GM21390 (cell line): ENCODE results near the gene SYT17.

Experiments used
- ATAC-seq: cut with Tn5 transposase; IDR thresholded peaks from one replicate; pipeline ENCODE4 v1.9.1; 2021; ENCODE audit not compliant: unreplicated experiment

Gene SYT17

DNA sequence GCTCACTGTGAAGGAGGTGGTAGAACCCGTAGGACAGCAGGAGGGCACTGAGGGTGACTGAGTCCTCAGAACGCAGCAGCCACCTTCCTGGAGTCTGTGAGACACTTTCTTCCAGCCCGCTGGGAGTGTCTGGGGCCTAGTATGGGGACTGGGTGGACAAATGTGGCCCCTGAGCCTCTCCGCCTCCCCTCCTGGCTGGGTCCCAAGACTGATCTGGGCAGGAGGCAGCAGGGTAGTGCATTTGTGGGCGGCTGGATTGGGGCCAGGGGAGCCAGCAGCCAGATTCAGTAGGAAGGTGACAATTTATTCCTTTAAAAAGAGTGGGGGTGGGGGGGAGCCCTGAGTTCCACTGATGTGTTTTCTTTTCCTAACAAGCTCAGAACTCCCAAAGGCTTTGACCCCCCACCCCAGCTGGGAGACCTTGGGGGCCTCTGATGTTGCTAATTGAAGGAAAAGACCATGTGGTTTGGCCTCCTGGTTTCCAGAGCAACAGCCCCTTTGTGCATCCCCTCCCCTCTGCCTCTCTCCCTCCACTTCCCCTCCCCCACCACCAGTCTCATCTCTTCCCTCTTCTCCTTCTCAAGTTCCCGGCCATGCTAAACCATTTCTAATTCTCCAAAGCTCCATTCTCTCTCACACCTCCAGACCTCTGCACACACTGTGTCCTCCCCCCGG is 121.9 kb downstream of the SYT17 start:
- no peak for ATAC-seq

DNA sequence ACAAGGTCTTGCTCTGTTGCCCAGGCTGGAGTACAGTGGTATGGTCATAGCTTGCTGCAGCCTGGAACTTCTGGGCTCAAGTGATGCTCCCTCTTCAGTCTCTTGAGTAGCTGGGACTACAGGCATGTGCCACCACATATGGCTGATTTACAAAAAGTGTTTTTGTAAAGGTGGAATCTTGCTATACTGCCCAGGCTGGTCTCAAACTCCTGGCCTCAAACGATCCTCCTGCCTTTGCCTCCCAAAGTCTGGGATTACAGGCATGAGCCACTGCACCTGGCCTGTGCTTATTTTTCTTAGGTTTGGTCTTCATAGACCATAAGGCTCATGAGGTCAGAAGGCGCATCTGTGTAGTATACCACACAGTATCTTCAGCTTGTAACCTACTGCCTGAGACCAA is 122.8 kb downstream of the SYT17 start:
- ATAC-seq, result no peak

DNA sequence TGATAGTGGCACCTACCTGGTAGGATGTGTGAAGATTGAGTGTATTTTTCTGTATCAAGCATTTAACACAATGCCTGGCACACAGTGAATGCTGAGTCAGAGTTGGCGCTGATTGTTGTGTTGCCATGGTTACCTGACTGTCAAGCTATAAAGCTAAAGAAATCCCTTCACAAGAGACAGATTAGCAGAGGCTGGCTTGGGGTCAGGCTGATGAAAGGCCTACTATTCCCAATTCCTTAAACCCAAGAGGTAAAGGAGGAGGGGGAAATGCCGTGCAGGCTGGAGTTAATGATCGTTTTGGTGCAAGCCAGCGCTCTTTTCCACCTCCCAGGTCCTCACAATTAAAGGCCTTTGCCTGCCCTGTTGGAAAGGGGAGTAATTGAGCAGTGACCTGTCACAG is 123.4 kb downstream of the SYT17 start:
- ATAC-seq, result no peak

DNA sequence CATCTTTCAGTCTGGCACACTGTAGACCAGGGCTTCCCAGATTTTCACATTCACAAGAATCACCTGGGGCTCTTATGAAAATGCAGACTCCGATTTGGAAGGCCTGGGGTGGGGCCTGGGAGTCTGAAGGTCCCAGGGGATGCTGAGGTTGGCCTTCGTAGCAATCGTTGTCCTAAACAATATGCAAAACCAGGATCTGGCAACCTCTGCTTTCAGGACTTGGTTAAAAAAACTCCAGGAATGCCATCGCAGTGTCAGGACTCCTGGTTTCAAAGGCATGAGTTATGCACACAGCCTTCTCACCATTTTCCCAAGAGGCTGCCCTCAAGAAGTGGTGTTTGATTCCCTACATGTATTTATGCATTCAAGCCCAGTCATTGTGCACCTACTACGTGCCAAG is 124.1 kb downstream of the SYT17 start:
- no peak for ATAC-seq

DNA sequence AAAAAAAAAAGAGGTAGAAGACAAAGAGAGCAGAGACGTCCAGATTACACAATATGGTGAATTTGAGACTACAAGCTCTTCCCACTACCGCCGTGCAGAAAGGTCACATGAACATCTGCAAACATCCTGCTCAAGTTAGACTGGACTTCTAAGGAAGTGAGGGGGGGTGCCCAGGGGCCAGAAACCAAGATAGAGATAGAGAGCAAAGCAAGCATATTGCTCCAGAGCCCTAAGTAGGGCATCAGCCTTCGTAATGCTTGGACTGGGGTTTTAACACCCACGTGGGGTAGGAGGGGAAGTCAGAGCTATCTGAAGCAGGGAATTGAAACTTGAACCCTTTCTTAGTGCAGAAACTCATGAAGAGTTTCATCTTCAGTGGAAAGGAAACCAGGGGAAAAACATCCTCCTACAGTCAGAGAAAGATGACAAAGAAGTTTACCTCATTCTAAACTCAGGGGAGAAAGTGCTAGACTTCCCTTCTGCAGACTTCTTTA is 126.2 kb downstream of the SYT17 start:
- peak; percentile 82 for ATAC-seq

DNA sequence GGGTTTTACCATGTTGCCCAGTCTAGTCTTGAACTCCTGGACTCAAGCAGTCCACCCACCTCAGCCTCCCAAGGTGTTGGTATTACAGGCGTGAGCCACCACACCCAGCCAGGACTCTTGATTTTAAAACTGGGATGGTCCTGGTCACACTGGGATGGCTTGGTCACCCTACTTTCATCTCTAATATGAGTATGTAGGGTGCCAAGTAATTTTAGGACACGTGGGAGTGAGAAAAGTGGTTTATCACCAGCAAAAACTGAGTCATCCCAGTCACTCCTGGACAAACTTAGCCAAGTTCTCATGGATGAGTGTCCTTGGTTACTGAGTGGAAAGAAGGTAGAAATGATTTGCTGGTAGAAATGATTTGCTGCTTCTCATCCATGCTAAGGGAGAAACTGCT is 127.4 kb downstream of the SYT17 start:
- ATAC-seq, result no peak

DNA sequence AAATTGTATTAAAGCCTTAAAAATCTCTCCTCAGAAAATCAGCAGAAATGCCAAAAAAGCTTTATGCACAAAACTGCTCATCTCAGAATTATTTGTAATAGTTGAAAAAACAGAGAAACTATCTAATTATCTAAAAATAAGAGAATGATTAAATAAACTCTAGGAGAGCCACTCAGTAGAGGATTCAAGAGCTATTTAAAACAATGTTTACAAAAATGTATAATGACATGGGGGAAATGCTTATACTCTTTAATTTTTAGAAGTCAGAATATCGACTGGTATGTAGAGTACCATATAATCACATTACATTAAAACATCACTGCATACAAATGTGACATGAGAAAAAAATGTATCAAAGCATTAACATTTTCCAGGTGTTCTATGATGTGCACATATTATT is 129.4 kb downstream of the SYT17 start:
- no peak for ATAC-seq

DNA sequence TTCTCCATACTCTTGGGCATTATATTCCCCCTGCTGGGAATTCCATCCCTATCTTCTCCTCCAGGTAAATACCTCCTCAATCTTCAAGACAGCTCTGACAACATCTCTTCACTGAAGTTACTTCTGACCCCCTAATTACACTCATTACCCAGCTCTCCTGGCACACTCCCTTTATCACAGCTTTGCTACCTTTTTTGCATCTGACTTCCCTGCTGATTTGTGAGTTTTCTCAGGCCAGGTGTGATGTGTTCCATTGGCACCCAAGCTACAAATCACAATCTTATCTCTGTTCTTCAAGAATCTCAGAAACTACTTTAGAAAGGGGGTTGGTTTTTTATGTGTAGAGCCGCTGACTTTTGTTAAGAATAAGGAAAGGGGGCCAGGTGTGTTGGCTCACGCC is 131.5 kb downstream of the SYT17 start:
- ATAC-seq, result no peak

DNA sequence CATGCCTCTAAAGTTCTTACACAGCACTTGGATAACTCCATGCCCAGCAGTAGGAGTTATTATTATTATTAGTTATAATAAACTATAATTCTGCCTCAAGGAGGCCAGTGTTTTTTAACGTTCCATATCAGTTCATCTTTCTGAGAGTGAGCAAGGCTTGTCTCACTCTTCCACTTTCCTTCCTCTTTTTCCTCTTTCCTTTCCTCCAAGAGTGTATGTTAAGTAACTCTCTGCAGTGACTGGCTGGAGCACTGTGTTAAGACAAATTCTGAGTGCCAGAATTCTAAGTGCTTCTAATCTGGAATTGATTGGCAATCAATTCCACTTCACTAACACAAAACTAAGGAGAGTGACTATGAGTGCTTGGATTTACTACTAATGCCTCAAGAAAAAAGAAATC is 133.9 kb downstream of the SYT17 start:
- ATAC-seq, result no peak

DNA sequence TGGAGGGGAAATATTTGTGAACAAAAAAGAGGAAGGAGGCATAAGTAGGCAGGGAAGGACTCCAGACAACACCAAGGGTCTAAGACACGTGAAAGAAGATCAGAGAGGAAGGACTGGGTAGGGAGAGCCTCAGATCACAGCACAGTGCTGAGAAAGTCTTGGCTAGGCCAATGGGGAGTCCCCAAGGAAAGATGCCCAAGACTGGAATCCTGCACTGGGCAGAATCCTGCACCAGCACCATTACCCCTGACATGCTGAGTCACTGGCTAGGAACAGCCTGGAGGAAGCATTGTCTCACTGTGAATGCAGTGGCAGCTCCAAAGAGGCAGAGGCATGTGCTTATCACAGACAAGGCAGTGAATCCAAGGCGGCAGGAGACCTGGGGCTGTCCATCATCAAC is 136.7 kb downstream of the SYT17 start:
- no peak for ATAC-seq

DNA sequence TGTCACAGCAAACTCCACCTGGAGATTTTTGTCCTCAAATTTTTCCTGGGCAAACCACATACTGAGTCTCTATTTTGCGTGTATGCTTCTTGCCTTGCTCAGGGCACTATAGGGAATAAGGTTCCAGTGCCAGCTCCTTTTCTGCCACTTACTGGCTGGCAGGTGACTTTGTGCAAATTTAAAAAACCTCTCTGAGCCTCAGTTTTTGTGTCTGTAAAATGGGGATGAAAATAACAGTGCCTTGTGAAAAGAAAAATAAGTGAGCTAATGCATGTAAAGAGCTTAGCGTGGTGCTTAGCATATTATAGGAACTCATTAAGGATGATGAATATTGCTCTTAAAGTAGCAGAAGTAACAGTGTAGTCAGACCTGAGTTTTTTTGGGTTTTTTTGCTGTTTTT is 137.4 kb downstream of the SYT17 start:
- ATAC-seq, result no peak

DNA sequence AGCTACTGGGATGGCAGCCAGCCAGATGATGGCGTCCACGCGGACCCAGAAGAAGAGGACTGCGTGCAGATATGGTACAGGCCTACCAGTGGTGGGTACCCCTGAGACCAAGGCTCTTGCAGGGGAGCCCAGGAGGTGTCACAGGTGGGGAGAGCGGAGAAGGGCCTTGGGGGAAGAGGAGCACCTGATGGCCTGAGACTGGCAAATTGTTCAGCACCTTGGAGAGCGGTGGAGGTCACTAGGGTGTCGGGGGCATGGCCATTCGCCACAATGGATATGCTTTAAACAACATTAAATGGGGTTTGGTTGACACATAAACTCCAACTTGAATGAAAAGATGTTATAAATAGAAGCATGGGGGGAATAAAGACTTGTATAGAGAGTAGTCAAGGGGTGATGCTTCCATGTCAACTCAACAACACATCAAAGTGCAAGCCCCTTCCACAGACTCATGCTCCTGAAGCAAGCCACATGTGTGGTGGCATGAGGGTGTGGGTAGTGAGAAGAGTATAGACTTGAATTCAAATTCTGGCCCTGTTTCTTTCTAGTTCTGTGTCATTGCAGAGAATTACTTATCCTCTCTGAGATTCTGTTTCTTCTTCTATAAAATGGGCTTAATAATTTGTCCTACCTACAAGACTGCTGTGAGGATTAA is 139.7 kb downstream of the SYT17 start:
- ATAC-seq, result no peak

DNA sequence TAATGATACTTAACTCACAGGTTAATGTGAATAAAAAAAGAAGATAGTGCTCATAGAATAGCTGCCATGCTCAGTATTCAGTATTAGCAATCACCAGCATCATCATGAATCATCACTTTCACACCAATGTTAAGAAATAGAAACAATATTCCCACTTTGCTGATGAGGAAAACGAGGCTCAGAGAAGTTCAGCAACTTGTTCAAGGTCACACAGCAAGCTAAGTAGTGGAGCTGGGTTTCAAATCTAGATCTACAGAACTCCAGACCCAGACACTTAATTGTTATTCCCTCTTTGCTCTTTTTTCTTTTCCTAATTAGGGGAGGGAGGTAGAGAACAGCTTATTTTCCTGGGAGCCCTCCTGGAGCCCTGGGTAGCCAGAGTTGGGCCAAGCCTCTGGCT is 140.4 kb downstream of the SYT17 start:
- ATAC-seq, result no peak

DNA sequence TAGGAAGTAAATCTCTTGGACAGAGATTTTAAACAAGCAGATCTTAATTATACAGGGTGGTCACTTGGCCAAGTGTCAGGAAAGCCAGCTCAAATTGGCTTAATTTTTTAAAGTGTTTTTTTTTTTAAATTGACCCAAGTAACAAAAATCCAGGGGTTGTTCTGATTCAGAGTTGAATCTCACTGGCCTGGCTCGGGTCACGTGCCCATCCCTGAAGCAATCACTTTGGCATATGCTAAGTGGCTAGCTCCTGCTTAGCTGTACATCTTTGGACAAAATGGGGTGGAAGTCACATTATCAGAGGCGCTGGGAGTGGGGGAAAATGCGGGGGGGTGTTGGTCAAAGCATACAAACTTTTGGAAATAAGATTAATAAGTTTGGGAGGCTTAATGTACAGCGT is 141.1 kb downstream of the SYT17 start:
- ATAC-seq, result no peak

DNA sequence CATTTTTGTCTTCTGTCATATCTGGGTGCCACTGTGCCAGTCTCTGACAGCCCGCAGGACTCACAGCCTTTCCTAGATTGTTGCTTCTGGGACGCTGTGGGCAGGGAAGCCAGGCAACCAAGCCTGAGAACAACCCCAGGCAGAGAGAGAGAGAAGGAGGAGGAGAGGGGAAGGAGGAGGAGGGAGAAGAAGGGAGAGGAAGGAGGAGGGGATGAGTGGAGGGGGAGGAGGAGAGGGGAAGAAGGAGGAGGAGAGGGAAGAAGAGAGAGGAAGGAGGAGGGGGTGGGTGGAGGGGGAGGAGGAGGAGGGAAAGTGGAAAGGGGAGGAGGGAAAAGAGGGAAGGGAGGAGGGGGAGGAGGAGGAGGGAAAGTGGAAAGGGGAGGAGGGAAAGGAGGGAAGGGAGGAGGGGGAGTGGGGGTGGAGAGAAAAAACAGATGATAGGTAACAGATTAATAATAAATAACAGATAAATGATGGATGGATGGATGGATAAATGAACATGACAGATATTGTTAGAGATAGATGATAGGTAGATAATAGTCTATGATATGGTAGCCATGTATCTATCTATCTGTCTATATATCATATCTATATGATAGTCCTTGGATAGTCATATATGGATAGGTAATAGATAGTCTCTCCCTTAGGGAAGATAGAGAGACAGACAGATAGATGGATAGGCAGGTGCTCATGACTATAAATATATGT is 146.8 kb downstream of the SYT17 start:
- ATAC-seq, result no peak

DNA sequence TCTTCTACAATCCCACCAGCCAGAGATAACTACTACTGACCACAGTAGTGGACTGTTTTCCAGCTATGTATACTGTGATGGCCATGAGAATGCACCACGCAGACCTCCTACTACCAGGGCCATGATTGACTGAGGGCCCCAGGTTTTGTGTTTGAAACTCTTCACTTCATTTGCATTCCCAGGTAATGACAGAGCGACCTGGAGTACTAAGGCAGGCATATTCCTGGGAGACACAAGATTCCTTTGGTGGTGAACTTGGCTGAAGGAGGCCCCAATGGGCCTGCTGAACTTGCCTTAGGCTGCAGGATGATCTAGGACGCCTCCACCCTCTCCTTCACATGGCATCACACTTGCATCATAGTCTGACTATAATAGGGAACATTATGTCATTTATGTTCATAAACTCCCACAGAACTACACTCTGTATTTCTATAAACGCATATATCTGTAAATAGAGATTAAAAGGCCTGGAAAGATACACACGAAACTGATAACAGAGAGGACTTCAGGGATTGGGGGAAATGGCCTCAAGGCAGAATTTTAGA is 147.9 kb downstream of the SYT17 start:
- no peak for ATAC-seq

DNA sequence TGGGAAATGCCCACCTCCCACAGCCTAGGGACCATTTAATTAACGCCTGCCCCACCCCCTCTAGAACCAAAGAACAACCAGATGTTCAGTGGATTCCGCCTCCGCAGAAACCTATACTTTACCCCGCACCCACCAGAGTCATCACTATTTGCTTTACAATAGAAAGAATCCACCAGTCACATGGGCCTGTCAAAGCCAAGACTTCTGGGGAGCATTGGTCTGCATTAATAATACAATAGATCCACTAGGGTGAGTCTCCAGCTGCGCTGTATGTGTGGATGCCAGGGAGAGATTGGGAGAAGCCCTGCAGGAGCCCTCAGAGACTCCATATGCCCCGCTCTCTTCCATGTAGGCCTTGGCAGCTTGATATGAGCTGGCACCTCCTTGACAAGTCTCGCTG is 148.8 kb downstream of the SYT17 start:
- ATAC-seq, result no peak
